LNCAP (cell line): Measurements from ENCODE around the gene FGD6.

Source experiments
- TF ChIP-seq, protein P1 (sequence below): fragments of 450-650 bp; IDR thresholded peaks from 2 replicates; pipeline ENCODE4 v1.5.1; 2017; ENCODE audit warnings: mild to moderate bottlenecking

The FGD6 gene

DNA sequence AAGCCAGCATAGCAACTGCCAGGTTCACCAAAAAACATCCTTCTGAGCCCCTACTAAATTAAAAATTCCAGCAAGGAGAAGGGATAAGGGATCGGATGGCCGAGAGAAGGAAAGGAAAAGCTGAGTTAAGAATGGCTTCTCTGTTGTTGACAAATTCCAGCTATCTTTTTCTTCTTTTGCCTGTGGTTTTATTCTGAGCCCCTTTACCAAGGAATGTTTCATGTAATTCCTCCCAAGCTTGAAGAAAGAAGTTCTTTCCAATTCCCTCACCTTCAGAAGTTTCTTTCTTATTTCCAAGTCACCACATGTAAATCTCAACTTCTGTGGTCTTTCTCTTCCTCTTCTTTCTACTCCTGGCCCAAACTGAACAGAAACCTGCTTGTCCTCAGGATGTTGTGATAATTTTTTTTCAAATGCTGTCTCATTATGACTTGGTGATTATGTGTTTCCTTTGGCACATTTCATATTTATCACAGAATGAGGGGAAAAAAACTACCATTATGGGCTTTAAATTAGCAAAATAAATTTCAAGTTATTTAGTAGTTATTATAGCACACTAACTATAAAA is 40.0 kb downstream of the FGD6 start:
- TF ChIP-seq, protein P1, sequence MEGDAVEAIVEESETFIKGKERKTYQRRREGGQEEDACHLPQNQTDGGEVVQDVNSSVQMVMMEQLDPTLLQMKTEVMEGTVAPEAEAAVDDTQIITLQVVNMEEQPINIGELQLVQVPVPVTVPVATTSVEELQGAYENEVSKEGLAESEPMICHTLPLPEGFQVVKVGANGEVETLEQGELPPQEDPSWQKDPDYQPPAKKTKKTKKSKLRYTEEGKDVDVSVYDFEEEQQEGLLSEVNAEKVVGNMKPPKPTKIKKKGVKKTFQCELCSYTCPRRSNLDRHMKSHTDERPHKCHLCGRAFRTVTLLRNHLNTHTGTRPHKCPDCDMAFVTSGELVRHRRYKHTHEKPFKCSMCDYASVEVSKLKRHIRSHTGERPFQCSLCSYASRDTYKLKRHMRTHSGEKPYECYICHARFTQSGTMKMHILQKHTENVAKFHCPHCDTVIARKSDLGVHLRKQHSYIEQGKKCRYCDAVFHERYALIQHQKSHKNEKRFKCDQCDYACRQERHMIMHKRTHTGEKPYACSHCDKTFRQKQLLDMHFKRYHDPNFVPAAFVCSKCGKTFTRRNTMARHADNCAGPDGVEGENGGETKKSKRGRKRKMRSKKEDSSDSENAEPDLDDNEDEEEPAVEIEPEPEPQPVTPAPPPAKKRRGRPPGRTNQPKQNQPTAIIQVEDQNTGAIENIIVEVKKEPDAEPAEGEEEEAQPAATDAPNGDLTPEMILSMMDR: no peak

DNA sequence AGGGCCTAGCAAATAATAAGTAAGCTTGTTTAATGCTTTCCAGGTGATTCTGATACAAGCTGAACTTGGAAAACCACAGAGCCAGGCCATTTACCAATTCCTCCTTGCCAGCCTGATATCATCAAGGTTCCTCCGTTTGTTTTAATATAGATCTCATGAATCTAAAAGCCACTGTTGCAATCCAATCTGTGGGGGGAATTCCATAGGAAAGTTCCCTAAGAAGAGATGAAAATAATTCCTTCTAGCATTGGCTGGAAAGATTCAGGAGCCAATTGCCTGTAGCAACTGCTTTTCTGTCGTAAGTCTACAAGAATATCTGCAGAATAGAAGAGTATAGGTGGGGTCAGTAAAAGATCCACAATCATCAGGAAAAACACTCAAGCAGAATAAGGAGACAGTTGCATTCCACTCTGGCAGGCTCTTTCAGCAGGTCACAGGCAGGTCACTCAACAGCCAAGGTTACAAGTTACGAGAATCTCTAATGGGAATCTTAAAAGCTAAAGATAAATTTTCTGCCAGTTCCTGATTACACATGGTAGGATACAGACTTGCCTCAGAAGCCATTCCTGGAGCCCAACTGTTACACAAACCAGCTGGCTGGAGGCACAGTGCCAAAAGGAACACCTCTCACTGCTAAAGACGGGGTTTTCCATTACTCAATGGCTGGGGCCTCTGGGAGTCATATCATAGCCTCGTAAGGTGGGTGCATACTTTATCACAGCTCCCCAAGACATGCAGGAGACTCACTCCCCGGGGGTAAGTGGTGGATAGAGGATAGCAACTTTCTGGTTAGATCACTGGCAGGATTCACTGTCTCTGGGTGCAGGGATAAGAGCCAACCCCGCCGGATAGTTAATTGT is 43.6 kb downstream of the FGD6 start:
- TF ChIP-seq, protein P1: no peak

DNA sequence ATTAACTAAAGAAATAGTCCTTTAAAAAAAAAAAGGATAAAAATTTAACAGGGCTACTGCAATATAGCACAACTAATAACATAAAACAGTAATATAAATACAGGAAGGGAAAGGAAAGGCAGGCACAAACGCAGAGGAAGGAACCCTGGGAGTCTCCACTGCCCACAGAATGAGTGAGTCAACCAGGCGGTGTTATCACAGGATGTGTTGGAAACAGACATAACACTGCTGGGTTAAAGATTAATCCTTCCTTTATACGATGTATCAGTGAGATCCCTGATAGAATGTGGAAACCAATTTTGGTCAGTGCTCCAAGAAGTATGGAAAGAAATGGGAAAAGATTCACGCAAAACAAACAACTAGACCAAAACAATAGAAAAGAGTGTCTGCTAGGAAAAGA is 47.9 kb downstream of the FGD6 start:
- TF ChIP-seq, protein P1: no peak

DNA sequence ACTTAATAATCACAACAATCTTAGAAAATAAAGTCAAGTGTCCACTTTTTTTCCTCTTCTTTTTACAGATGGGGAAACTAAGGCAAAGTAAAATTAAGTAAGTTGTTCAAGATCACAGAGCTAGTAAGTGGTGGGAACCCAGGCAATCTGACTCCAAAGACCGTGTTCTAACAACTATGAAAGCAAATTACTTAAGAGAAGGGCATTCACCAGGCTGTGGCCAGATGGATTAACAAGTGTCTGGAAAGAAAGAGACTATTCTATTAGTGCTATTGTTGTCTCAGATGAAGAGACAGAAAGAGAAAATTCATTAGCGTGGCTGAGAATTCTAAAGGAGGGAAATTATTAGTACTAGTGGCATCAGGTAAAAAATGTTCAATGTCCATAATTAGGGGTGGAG is 48.5 kb downstream of the FGD6 start:
- TF ChIP-seq, protein P1: no peak

DNA sequence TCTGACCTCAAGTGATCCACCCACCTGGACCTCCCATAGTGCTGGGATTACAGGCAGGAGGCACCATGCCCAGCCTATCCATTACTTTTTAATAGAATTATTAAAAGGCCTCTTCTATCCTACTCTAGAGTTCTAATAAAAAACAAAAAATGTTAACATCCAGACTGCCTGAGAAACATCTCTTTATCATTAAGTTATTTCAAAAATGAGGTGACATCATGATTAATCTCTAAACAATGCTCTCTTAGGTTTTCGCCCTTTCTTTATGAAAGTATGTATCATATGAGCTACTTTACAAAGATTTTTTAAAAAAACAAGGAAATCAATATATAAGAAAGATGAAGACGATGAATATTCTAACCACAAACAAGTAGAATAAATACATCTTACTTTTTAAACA is 52.6 kb downstream of the FGD6 start:
- TF ChIP-seq, protein P1: no peak

DNA sequence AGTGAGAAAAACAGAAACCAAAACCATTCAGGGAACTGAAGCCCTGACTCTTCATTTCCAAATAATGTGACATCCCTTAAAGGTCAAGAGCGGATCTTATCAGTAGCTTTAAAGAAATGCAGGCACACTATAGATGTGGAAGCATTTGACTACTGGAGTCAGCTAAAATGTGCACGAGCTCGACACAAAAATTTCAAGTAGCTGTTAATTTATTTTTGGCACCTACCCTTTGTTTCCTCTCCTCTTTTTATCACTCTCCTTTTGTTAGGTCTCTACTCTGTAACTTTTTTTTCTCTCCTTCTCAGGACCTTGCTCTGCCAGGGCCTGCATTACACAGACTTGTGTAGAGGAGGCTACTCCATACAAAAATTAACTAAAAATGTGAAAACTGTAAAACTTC is 58.3 kb downstream of the FGD6 start:
- TF ChIP-seq, protein P1: no peak

DNA sequence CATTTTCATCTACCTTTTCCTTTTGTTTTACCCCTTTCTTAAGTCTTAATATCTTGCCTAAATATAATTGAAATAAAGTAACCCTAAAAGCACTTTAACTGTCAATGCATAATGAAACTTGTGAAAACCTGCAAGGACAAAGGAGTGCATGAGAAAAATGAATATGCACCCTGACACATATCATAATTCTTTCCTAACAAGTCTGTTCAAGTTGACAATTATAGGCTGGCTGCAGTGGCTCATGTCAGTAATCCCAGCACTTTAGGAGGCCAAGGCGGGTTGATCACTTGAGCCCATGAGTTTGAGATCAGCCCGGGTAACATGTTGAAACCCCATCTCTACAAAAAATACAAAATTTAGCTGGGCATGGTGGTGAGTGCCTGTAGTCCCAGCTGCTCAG is 65.4 kb downstream of the FGD6 start:
- TF ChIP-seq, protein P1: no peak
